HG03460 (cell line): ENCODE results near the gene UST.
"Not testable (repeated sequence)": the region's sequence is repeated elsewhere in the genome, so short reads cannot be mapped to it uniquely, and the experiment has no call there.

Experiments used
- ATAC-seq: cut with Tn5 transposase; IDR thresholded peaks from one replicate; pipeline ENCODE4 v1.9.1; 2021; ENCODE audit not compliant: unreplicated experiment

The UST gene

GRCh38 chr6:148892247-148892646 is 145.4 kb downstream of the UST start:
- no peak for ATAC-seq

GRCh38 chr6:148893073-148893472 is 146.2 kb downstream of the UST start:
- ATAC-seq, result no peak

- no peak for ATAC-seq
Measured at GRCh38 chr6:148893481-148893880, 146.7 kb downstream of the UST start.

- ATAC-seq, result no peak
Measured at GRCh38 chr6:148898376-148899014, 151.7 kb downstream of the UST start.

GRCh38 chr6:148904896-148905870 is 158.4 kb downstream of the UST start:
- no peak for ATAC-seq

- no peak for ATAC-seq
Measured at GRCh38 chr6:148905901-148906300, 159.1 kb downstream of the UST start.

GRCh38 chr6:148906386-148906785 is 159.6 kb downstream of the UST start:
- ATAC-seq, result no peak

GRCh38 chr6:148907573-148907972 is 160.7 kb downstream of the UST start:
- peak; percentile 74 for ATAC-seq

GRCh38 chr6:148912252-148912651 is 165.4 kb downstream of the UST start:
- ATAC-seq, result no peak

GRCh38 chr6:148915810-148916209 is 169.0 kb downstream of the UST start:
- no peak for ATAC-seq

- not testable (repeated sequence) for ATAC-seq
Measured at GRCh38 chr6:148916485-148916884, 169.7 kb downstream of the UST start.

- no peak for ATAC-seq
Measured at GRCh38 chr6:148924226-148925012, 177.6 kb downstream of the UST start.

- ATAC-seq, result no peak
Measured at GRCh38 chr6:148925701-148926100, 178.9 kb downstream of the UST start.

- no peak for ATAC-seq
Measured at GRCh38 chr6:148926478-148926877, 179.6 kb downstream of the UST start.

- ATAC-seq, result no peak
Measured at GRCh38 chr6:148927586-148927985, 180.8 kb downstream of the UST start.

- no peak for ATAC-seq
Measured at GRCh38 chr6:148928811-148929210, 182.0 kb downstream of the UST start.

GRCh38 chr6:148932208-148932607 is 185.4 kb downstream of the UST start:
- no peak for ATAC-seq

- ATAC-seq, result no peak
Measured at GRCh38 chr6:148932731-148933130, 185.9 kb downstream of the UST start.

GRCh38 chr6:148934539-148934938 is 187.7 kb downstream of the UST start:
- no peak for ATAC-seq

GRCh38 chr6:148934961-148935360 is 188.1 kb downstream of the UST start:
- ATAC-seq, result no peak

GRCh38 chr6:148935705-148936435 is 189.0 kb downstream of the UST start:
- no peak for ATAC-seq
